Progenitor cell of endocrine pancreas (in vitro differentiated cells): ENCODE data around the gene SIPA1L3. TPM values are rescaled to one million over a fixed set of nuclear protein-coding genes. Genes with fewer than 3 reads are reported as not detected.

Experiments
- DNase-seq: peaks from one replicate; pipeline ENCODE4 v3.0.0; 2021; ENCODE audit warnings: low spot score; ENCODE audit not compliant: unreplicated experiment
- H3K27ac Mint-ChIP-seq: 2 replicates; pipeline ENCODE4 v1.8.0; 2021; ENCODE audit warnings: mild to moderate bottlenecking, moderate library complexity, mixed read lengths
- H3K27me3 Mint-ChIP-seq: 2 replicates; pipeline ENCODE4 v1.8.0; 2021; ENCODE audit warnings: mixed read lengths
- H3K36me3 Mint-ChIP-seq: 2 replicates; pipeline ENCODE4 v1.8.0; 2022; ENCODE audit warnings: mixed read lengths; ENCODE audit not compliant: insufficient read depth
- H3K4me1 Mint-ChIP-seq: 2 replicates; pipeline ENCODE4 v1.8.0; 2021; ENCODE audit warnings: low read depth, mixed read lengths
- H3K4me3 Mint-ChIP-seq: 2 replicates; pipeline ENCODE4 v1.8.0; 2021; ENCODE audit warnings: low read depth, mild to moderate bottlenecking, moderate library complexity, mixed read lengths
- H3K9me3 Mint-ChIP-seq: 2 replicates; pipeline ENCODE4 v1.8.0; 2021; ENCODE audit warnings: low read depth, mixed read lengths
- CTCF ChIP-seq: fragments of 200-600 bp; sonication (generic); IDR thresholded peaks from one replicate; pipeline ENCODE4 v1.5.0; 2021; ENCODE audit warnings: antibody characterized with exemption, mild to moderate bottlenecking; ENCODE audit not compliant: unreplicated experiment
- total RNA-seq: library from RNA; stranded (reverse); gene quantifications from 2 replicates; pipeline ENCODE4 v1.2.1, GENCODE V29; 2021

SIPA1L3 gene
- total RNA-seq, 1 donor from 2014 or later = 132 TPM

GRCh38 chr19:37997911-37998344 lies 90.9 kb downstream of the SIPA1L3 start:
- Mint-ChIP-seq H3K4me1 (peaks cover 6% of the 10 kb centered on the region), H3K36me3 (peaks cover 16% of the 10 kb centered on the region), H3K4me3 (no peak overlapping the region), H3K27ac (no peak overlapping the region), H3K9me3 (no peaks in the 10 kb centered on the region), H3K27me3 (no peaks in the 10 kb centered on the region)
- no peak for TF ChIP-seq CTCF
- DNase-seq = no peak

- no peak for DNase-seq
- H3K36me3 Mint-ChIP-seq = peaks cover 13% of the 10 kb centered on the region
- no peak for TF ChIP-seq CTCF
- no peak overlapping the region for H3K27ac Mint-ChIP-seq
- H3K9me3 Mint-ChIP-seq = no peaks in the 10 kb centered on the region
- H3K4me3 Mint-ChIP-seq = no peak overlapping the region
- H3K27me3 Mint-ChIP-seq = no peaks in the 10 kb centered on the region
- peaks cover 4% of the 10 kb centered on the region for H3K4me1 Mint-ChIP-seq
These were observed 91.8 kb downstream of the SIPA1L3 start for GRCh38 chr19:37998801-37999308.

- Mint-ChIP-seq H3K9me3 (no peaks in the 10 kb centered on the region), H3K4me3 (no peak overlapping the region), H3K27me3 (no peaks in the 10 kb centered on the region), H3K27ac (no peak overlapping the region), H3K4me1 (peaks cover 4% of the 10 kb centered on the region), H3K36me3 (peaks cover 9% of the 10 kb centered on the region)
- DNase-seq = no peak
- TF ChIP-seq CTCF = no peak
These were observed 92.6 kb downstream of the SIPA1L3 start for GRCh38 chr19:37999309-38000213.

GRCh38 chr19:38001158-38001781 lies 94.3 kb downstream of the SIPA1L3 start:
- Mint-ChIP-seq H3K9me3 (no peaks in the 10 kb centered on the region), H3K36me3 (peaks cover 2% of the 10 kb centered on the region), H3K4me3 (no peak overlapping the region), H3K4me1 (peaks cover 8% of the 10 kb centered on the region), H3K27me3 (no peaks in the 10 kb centered on the region), H3K27ac (no peak overlapping the region)
- no peak for TF ChIP-seq CTCF
- no peak for DNase-seq

- TF ChIP-seq CTCF = no peak
- no peak overlapping the region for H3K4me3 Mint-ChIP-seq
- peaks cover 14% of the 10 kb centered on the region for H3K4me1 Mint-ChIP-seq
- H3K27me3 Mint-ChIP-seq = no peaks in the 10 kb centered on the region
- H3K36me3 Mint-ChIP-seq = peaks cover 6% of the 10 kb centered on the region
- no peaks in the 10 kb centered on the region for H3K9me3 Mint-ChIP-seq
- H3K27ac Mint-ChIP-seq = no peak overlapping the region
- DNase-seq = no peak
These were observed 96.6 kb downstream of the SIPA1L3 start for GRCh38 chr19:38003438-38004185.
